Spinal cord (tissue), 10 donors: Measurements from ENCODE around the gene USH1G. TPM values are rescaled to one million over a fixed set of nuclear protein-coding genes. Genes with fewer than 3 reads are reported as not detected.

Source experiments
- DNase-seq, 6 donors: peaks; one replicate each; pipeline versions ENCODE4 v3.0.0 to v3.0.0-alpha.2; 2013 to 2015; ENCODE audit warnings: low spot score in 6 of 6, low read depth in 4 of 6
- H3K27ac ChIP-seq: one replicate; pipeline ENCODE4 v1.5.1; 2013; ENCODE audit warnings: low read depth, low read length, control low read depth
- H3K27me3 ChIP-seq: one replicate; pipeline ENCODE4 v1.6.1; 2013; ENCODE audit warnings: low read length; ENCODE audit not compliant: control insufficient read depth, insufficient read depth
- H3K36me3 ChIP-seq: one replicate; pipeline ENCODE4 v1.6.1; 2013; ENCODE audit warnings: low read length; ENCODE audit not compliant: control insufficient read depth, insufficient read depth
- H3K4me1 ChIP-seq: one replicate; pipeline ENCODE4 v1.6.1; 2013; ENCODE audit warnings: low read length; ENCODE audit not compliant: control insufficient read depth, insufficient read depth
- H3K4me3 ChIP-seq: one replicate; pipeline ENCODE4 v1.5.1; 2013; ENCODE audit warnings: low read depth, low read length, control low read depth
- H3K9me3 ChIP-seq: one replicate; pipeline ENCODE4 v1.6.1; 2013; ENCODE audit warnings: low read length; ENCODE audit not compliant: control insufficient read depth, insufficient read depth
- WGBS: methylation state at CpG from one replicate; pipeline ENCODE4 v1.1.5; 2013; ENCODE audit warnings: missing lambda C conversion rate; ENCODE audit not compliant: insufficient coverage; 5-methylcytosine and 5-hydroxymethylcytosine counted together
- polyA plus RNA-seq, 2 donors: library from polyadenylated mRNA; unstranded; fragments of 120-200 nt; gene quantifications; one replicate each; pipeline ENCODE4 v1.2.1, GENCODE V29; 2013; ENCODE audit not compliant: insufficient read length in 2 of 2
- total RNA-seq, 2 donors: library from RNA; depleted of rRNA in 1 of 2; stranded (reverse); fragments of 120-200 nt in 1 of 2; fragments of >200 nt in 1 of 2; gene quantifications; one replicate each; pipeline versions ENCODE4 v1.2.3 to v1.2.4, GENCODE V29; 2013 to 2014
- donor health status: healthy.

Gene USH1G
- total and polyA plus RNA-seq, 4 donors = 0.06 to 0.42 (median 0.31) TPM

DNA sequence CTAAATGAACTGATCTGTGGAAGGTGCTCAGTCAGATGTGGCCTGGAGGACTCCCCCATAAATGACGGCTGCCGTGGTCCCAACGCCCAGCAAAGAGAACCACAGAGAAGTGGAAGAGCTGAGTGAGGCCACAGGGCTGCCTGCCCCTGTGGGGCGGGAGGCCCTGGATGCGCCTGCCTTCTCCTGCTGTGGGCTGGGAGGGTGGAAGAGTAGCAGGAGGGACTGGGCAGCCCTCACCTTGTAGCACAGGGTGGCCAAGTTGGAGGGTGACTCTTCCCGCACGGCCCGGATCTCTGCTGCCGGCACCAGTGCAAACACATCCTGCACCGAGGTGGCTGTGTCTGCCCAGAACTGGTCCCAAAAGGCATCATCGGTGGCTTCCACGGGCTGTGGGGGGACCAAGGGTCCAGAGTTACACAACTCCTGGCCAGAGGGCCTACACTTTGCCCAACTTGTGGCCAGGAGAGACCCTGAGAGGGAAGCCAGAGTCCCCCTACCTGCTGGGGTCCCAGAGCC, 41.2 kb upstream of the USH1G start:
- DNase-seq = no peak
- no peak overlapping the region for H3K27ac ChIP-seq

DNA sequence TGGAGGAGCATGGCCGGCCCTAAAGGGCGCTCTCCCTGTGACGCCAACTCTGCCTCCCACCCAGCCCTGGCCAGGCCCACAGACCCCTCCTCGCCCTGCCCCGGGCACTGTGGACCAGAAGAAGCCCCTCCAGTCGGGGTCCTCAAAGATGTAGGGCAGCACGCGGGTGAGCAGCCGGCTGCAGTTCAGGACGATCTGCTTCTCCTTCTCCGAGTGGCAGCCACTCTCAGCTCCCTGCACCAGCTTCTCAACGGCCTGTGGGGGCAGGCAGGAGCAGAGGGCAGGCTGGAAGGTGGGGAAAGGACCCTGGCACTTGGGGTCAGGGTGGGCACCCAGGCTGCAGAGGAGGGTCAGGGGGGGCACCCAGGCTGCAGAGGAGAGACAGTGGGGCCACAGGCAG, 40.6 kb upstream of the USH1G start:
- Histone ChIP-seq H3K27me3 (no peaks in the 10 kb centered on the region), H3K4me3 (no peak overlapping the region), H3K4me1 (peaks cover 25% of the 10 kb centered on the region), H3K36me3 (peaks cover 50% of the 10 kb centered on the region), H3K27ac (no peak overlapping the region), H3K9me3 (no peaks in the 10 kb centered on the region)
- WGBS = 75% methylated on average over 6 of the region's 12 CpGs
- no peak for DNase-seq

More for the DNA sequence above, 41.2 kb upstream of the USH1G start:
- Histone ChIP-seq H3K4me3 (no peak overlapping the region), H3K36me3 (peaks cover 44% of the 10 kb centered on the region), H3K9me3 (no peaks in the 10 kb centered on the region), H3K27me3 (no peaks in the 10 kb centered on the region), H3K4me1 (peaks cover 25% of the 10 kb centered on the region)
- 91% methylated on average over 12 of the region's 12 CpGs for WGBS

DNA sequence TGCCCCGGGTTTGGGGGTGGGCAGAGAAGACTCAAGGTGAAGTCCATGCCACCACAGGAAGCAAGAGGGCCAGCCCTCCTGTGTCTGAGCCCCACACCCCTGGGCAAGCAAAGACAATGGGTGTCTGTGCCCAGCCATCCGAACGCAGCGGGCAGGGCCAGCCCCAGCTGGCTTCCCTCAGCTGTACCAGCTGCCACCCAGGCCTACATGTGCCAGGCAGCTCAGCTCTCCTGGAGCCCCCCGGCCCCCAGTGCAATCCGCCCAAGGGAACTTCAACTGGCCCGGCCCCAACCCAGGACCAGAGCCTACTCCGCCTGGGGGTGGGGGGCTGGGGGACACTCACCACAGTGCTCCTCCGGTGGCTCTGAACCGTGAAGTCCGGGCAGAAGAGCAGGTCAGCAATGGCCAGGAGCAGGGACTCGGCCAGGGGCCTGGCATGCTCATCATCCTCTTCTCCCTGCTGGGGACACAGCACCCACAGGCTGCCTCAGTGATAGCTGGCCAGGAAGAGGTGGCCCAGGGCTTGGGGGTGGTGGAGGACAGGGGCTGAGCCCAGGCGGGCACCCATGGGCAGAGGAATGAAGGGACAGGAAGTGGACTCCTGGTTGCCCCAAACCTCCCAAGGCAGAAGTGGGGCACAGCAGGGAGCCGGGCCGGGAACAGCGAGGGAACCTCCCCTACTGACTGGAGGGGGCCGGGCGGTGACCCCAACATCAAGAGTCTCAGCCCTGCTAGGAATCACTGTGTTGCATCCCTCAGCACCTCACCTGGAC, 39.8 kb upstream of the USH1G start:
- no peak overlapping the region for H3K4me3 ChIP-seq
- H3K36me3 ChIP-seq = peaks cover 57% of the 10 kb centered on the region
- H3K9me3 ChIP-seq = no peaks in the 10 kb centered on the region
- peak overlapping the region; percentile 31 for H3K27ac ChIP-seq
- H3K4me1 ChIP-seq = peaks cover 29% of the 10 kb centered on the region
- DNase-seq = peak in 2 of 6 donors; percentile 12 to 43
- no peaks in the 10 kb centered on the region for H3K27me3 ChIP-seq
- WGBS = 67% methylated on average over 14 of the region's 18 CpGs

DNA sequence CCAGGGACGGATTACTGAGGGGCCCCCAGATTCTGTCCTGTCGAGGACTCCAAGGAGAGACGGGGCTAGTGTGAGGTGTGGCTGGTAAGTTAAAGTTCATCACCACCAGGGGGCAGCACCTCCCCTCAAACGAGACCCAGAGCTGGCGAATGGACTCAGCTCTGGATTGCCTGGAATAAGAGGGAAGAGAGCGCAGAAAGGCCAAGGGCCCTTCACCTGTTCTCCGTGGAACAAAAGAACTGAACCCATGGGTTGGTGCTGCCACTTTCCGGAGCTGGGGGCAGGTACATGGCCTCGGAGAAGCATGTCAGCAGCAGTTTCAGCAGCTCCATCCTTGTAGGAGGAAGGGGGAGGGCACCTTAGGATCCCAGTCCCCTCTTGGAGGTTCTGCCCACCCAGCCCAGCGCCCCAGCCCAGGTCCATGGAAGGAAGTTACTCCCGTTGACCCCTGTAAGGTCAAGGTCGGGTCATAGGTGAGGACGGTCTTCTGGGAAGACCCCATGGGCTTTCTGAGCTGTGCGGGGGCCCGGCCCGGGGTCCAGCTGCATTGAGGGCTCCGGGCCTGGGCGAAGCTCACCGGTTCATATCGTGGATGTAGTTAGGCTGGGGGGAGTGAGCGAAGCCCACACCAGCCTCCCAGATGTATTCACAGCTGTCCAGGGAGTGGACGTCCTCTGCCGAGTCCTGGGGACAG, 38.7 kb upstream of the USH1G start:
- Histone ChIP-seq H3K36me3 (peaks cover 58% of the 10 kb centered on the region), H3K27me3 (no peaks in the 10 kb centered on the region), H3K4me1 (peaks cover 29% of the 10 kb centered on the region), H3K4me3 (no peak overlapping the region), H3K9me3 (no peaks in the 10 kb centered on the region), H3K27ac (no peak overlapping the region)
- WGBS = 46% methylated on average over 23 of the region's 23 CpGs
- DNase-seq = peak; percentile 44 to 96 (median 78)

DNA sequence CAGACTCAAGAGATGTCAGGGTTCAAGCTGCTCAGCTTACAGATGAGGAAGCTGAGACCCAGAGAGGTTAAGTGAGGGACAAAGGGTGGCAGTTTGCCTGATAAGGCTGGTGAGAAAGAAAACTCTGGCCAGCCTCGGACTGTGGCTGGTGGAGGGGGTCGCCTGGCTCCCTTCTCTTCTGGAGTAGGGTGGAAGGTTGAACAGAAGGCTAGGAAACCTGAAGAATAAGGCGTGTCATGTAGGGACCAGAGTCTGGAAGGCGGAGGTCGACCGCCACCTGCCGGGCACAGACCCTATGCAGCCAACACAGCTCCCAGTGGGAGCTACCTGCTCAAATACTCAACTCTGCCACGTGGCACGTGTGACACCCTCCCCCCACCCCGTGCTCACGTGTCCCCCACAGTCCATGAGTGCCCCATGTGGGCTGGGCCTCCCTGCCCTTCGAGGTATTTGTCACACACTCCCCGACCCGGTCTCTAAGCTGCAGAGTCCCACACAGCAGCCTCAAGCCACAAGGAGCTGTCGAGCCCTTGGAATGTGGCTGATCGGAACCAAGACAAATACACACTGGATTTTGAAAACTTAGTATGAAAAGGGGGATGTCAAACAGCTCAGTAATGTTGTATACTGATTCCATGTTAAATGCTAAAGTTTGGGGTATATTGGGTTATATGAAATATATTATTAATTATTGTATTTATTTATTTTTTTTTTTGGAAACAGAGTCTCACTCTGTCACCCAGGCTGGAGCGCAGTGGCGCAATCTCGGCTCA, 37.7 kb upstream of the USH1G start:
- Histone ChIP-seq H3K27ac (no peak overlapping the region), H3K27me3 (no peaks in the 10 kb centered on the region)
- 22% methylated on average over 10 of the region's 19 CpGs for WGBS

DNA sequence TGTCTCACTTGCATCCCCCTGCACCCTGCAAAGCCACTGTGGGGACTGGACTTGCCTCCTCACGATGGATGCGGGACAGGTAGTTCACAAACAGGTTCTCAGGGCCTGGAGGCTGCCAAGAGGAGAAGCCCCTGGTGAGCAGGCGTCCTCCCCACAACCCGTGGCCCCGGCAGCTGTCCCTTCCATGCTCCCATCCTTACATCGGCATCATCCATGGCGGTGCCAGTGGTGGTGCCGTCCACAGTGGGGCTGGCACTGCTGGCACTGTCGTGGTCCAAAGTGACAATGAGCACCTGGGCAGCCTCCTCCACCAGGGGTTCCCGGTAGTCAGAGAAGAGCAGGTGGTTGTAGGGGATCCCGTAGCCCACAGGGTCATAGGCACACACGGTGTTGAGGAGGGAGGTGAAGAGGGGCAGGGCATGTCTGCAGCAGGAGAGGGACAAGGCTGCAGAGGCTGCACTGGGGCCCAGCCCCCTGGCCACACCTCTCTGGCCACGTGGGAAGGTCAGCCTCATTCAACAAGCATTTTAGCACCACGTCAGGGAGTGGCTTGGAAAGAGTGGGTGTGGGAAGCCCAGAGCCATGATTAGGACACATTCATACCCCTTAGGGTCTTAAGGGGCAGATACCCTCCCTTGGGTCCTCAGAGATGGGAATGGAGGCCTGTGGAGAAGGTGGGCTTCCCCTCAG, 36.9 kb upstream of the USH1G start:
- no peak overlapping the region for H3K4me3 ChIP-seq
- no peak overlapping the region for H3K27ac ChIP-seq
- H3K9me3 ChIP-seq = no peaks in the 10 kb centered on the region
- H3K36me3 ChIP-seq = peaks cover 73% of the 10 kb centered on the region
- peaks cover 29% of the 10 kb centered on the region for H3K4me1 ChIP-seq
- H3K27me3 ChIP-seq = no peaks in the 10 kb centered on the region
- no peak for DNase-seq
- WGBS = 84% methylated on average over 9 of the region's 14 CpGs

More for the DNA sequence above, 37.7 kb upstream of the USH1G start:
- Histone ChIP-seq H3K4me3 (no peak overlapping the region), H3K36me3 (peaks cover 68% of the 10 kb centered on the region), H3K4me1 (peaks cover 29% of the 10 kb centered on the region), H3K9me3 (no peaks in the 10 kb centered on the region)
- peak in 1 of 6 donors; percentile 56 for DNase-seq

GRCh38 chr17:74957935-74958740, 35.1 kb upstream of the USH1G start:
- H3K4me3 ChIP-seq = no peak overlapping the region
- no peak overlapping the region for H3K27ac ChIP-seq
- WGBS = 37% methylated on average over 23 of the region's 33 CpGs
- no peaks in the 10 kb centered on the region for H3K27me3 ChIP-seq
- peaks cover 20% of the 10 kb centered on the region for H3K4me1 ChIP-seq
- no peaks in the 10 kb centered on the region for H3K9me3 ChIP-seq
- peak in 4 of 6 donors; percentile 13 to 86 (median 60) for DNase-seq
- peaks cover 77% of the 10 kb centered on the region for H3K36me3 ChIP-seq

GRCh38 chr17:74956093-74956492, 33.0 kb upstream of the USH1G start:
- no peaks in the 10 kb centered on the region for H3K9me3 ChIP-seq
- peaks cover 84% of the 10 kb centered on the region for H3K36me3 ChIP-seq
- peaks cover 4% of the 10 kb centered on the region for H3K4me1 ChIP-seq
- no peak overlapping the region for H3K4me3 ChIP-seq
- 93% methylated on average over 2 of the region's 4 CpGs for WGBS
- no peak for DNase-seq
- no peaks in the 10 kb centered on the region for H3K27me3 ChIP-seq
- H3K27ac ChIP-seq = no peak overlapping the region
